CD4-positive, alpha-beta T cell treated with Interleukin-15 for 1 hour (primary cell): ENCODE data around the gene ISLR2.

ENCODE experiments used
- DNase-seq: peaks from one replicate; pipeline ENCODE4 v3.0.0-alpha.2; 2020

ISLR2 gene

GRCh38 chr15:74129586-74130154 is 716 bp upstream of the ISLR2 start:
- no peak for DNase-seq

GRCh38 chr15:74130849-74131627 is 652 bp downstream of the ISLR2 start:
- DNase-seq, result no peak

GRCh38 chr15:74131628-74132413 is 1.4 kb downstream of the ISLR2 start:
- DNase-seq, result no peak

GRCh38 chr15:74132681-74133651 is 2.6 kb downstream of the ISLR2 start:
- no peak for DNase-seq

- DNase-seq, result no peak
These were observed 3.5 kb downstream of the ISLR2 start for GRCh38 chr15:74133694-74134386.

GRCh38 chr15:74134387-74135027 is 4.1 kb downstream of the ISLR2 start:
- DNase-seq, result no peak

- no peak for DNase-seq
These were observed 4.7 kb downstream of the ISLR2 start for GRCh38 chr15:74135041-74135565.

GRCh38 chr15:74136540-74136813 is 6.1 kb downstream of the ISLR2 start:
- no peak for DNase-seq

GRCh38 chr15:74136814-74137536 is 6.6 kb downstream of the ISLR2 start:
- no peak for DNase-seq

- no peak for DNase-seq
These were observed 7.1 kb downstream of the ISLR2 start for GRCh38 chr15:74137537-74137894.

- no peak for DNase-seq
These were observed 8.3 kb downstream of the ISLR2 start for GRCh38 chr15:74138642-74139041.

- DNase-seq, result no peak
These were observed 11.2 kb downstream of the ISLR2 start for GRCh38 chr15:74141591-74141990.

- no peak for DNase-seq
These were observed 13.9 kb downstream of the ISLR2 start for GRCh38 chr15:74144153-74144775.

- no peak for DNase-seq
These were observed 16.0 kb downstream of the ISLR2 start for GRCh38 chr15:74146277-74146800.

GRCh38 chr15:74147051-74147450 is 16.7 kb downstream of the ISLR2 start:
- DNase-seq, result no peak

GRCh38 chr15:74155766-74156417 is 25.5 kb downstream of the ISLR2 start:
- DNase-seq, result no peak

GRCh38 chr15:74156678-74157411 is 26.5 kb downstream of the ISLR2 start:
- no peak for DNase-seq

- no peak for DNase-seq
These were observed 27.8 kb downstream of the ISLR2 start for GRCh38 chr15:74157868-74158827.
